Measurements from ENCODE around the gene ZDHHC7. TPM values are rescaled to one million over a fixed set of nuclear protein-coding genes. Genes with fewer than 3 reads are reported as not detected.
"Not testable (repeated sequence)": the region's sequence is repeated elsewhere in the genome, so short reads cannot be mapped to it uniquely, and the experiment has no call there.

Gene ZDHHC7
- total and polyA plus RNA-seq, 11 donors: 12.0 to 66.7 (median 43.9) TPM

GRCh38 chr16:84942786-84943185 lies 68.5 kb downstream of the ZDHHC7 start:
- H3K4me1 ChIP-seq: no peaks in the 10 kb centered on the region
- no peak for DNase-seq
- H3K9me3 ChIP-seq: no peaks in the 10 kb centered on the region
- ATAC-seq: no peak
- H3K27ac ChIP-seq: no peak overlapping the region
- peaks cover 0 to 3% (median 0%) of the 10 kb centered on the region in 9 donors for H3K27me3 ChIP-seq
- H3K4me3 ChIP-seq: no peak overlapping the region
- H3K36me3 ChIP-seq: no peaks in the 10 kb centered on the region
- intact Hi-C loops (cut with DNase I): no loop called here
- no peak for TF ChIP-seq POLR2A (IDR thresholded peaks at IDR 0.05)
- TF ChIP-seq, protein P1, sequence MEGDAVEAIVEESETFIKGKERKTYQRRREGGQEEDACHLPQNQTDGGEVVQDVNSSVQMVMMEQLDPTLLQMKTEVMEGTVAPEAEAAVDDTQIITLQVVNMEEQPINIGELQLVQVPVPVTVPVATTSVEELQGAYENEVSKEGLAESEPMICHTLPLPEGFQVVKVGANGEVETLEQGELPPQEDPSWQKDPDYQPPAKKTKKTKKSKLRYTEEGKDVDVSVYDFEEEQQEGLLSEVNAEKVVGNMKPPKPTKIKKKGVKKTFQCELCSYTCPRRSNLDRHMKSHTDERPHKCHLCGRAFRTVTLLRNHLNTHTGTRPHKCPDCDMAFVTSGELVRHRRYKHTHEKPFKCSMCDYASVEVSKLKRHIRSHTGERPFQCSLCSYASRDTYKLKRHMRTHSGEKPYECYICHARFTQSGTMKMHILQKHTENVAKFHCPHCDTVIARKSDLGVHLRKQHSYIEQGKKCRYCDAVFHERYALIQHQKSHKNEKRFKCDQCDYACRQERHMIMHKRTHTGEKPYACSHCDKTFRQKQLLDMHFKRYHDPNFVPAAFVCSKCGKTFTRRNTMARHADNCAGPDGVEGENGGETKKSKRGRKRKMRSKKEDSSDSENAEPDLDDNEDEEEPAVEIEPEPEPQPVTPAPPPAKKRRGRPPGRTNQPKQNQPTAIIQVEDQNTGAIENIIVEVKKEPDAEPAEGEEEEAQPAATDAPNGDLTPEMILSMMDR (IDR thresholded peaks at IDR 0.05): no peak
- 89 to 91% (median 91%) methylated on average over 4 of the region's 4 CpGs for WGBS, 4 donors

GRCh38 chr16:84941921-84942320 lies 69.4 kb downstream of the ZDHHC7 start:
- ATAC-seq: no peak

GRCh38 chr16:84940670-84941551 lies 70.4 kb downstream of the ZDHHC7 start:
- Histone ChIP-seq H3K27me3 (peaks cover 0 to 3% (median 0%) of the 10 kb centered on the region in 9 donors), H3K4me1 (no peaks in the 10 kb centered on the region), H3K4me3 (no peak overlapping the region), H3K36me3 (no peaks in the 10 kb centered on the region), H3K9me3 (no peaks in the 10 kb centered on the region), H3K27ac (no peak overlapping the region)
- DNase-seq (no peak), ATAC-seq (peak in 3 of 4 donors; percentile 28 to 69 (median 41))
- 77 to 84% (median 84%) methylated on average over 32 to 41 of the region's 41 CpGs for WGBS, 4 donors
- no peak for TF ChIP-seq POLR2A (IDR thresholded peaks at IDR 0.05)
- TF ChIP-seq, protein P1 (IDR thresholded peaks at IDR 0.05): no peak
- intact Hi-C loops (cut with DNase I): no loop called here

More at GRCh38 chr16:84941921-84942320, 69.4 kb downstream of the ZDHHC7 start:
- Histone ChIP-seq H3K27ac (no peak overlapping the region), H3K4me3 (no peak overlapping the region), H3K27me3 (peaks cover 0 to 3% (median 0%) of the 10 kb centered on the region in 9 donors), H3K4me1 (no peaks in the 10 kb centered on the region), H3K9me3 (no peaks in the 10 kb centered on the region), H3K36me3 (no peaks in the 10 kb centered on the region)
- intact Hi-C loops (cut with DNase I): no loop called here
- 89 to 93% (median 92%) methylated on average over 10 of the region's 10 CpGs for WGBS, 4 donors
- TF ChIP-seq POLR2A (IDR thresholded peaks at IDR 0.05): no peak
- TF ChIP-seq, protein P1 (IDR thresholded peaks at IDR 0.05): no peak
- DNase-seq: no peak

DNA sequence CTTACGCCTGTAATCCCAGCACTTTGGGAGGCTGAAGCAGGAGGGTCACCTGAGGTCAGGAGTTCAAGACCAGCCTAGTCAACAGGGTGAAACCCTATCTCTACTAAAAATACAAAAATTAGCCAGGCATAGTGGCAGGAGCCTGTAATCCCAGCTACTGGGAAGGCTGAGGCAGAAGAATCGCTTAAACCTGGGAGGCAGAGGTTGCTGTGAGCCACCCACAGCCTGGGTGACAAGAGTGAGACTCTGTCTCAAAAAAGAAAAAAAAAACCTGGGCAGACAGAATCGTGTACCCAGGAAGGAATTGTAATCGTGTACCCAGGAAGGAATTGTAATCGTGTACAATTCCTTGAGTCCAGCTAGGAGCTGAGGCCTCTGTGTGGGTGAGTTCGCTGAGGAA lies 72.7 kb downstream of the ZDHHC7 start:
- 76 to 90% (median 78%) methylated on average over 6 of the region's 6 CpGs for WGBS, 4 donors
- DNase-seq; H3K27me3 ChIP-seq; ATAC-seq; H3K4me3 ChIP-seq; H3K36me3 ChIP-seq; H3K9me3 ChIP-seq; intact Hi-C loops (cut with DNase I); H3K27ac ChIP-seq: not testable (repeated sequence)
- H3K4me1 ChIP-seq: peaks cover 0 to 10% (median 9%) of the 10 kb centered on the region in 12 donors

Data from heart left ventricle (tissue), 16 donors.